GM12878 (cell line): ENCODE data around the gene DACT3. TPM values are rescaled to one million over a fixed set of nuclear protein-coding genes. Genes with fewer than 3 reads are reported as not detected.

Experiments used
- ATAC-seq: fragments of 200-7000 bp; cut with Tn5 transposase; 3 replicates; pipeline ENCODE4 v1.9.1; 2020; ENCODE audit warnings: mild to moderate bottlenecking, moderate library complexity
- BruUV-seq: library from RNA; stranded (reverse); fragments of 400-500 nt; replicated peaks from 2 replicates; lab custom pipeline; 2021; lab: Mats Ljungman, UMichigan
- CTCF ChIA-PET: fragments of 300-600 bp; sonication (Branson Sonifier 250); formaldehyde crosslinking; extraction: SDS; loops from one replicate; lab custom pipeline; 2021; ENCODE audit warnings: inconsistent platforms; lab: Yijun Ruan, JAX
- POLR2A ChIA-PET: fragments of 350-600 bp; formaldehyde crosslinking; extraction: SDS; loops from one replicate; lab custom pipeline; 2021; ENCODE audit warnings: inconsistent platforms; lab: Charles Lee
- RAD21 ChIA-PET: fragments of 300-600 bp; sonication (Branson Sonifier 250); formaldehyde crosslinking; loops from one replicate; lab custom pipeline; 2023; ENCODE audit warnings: antibody characterized with exemption; ENCODE audit not compliant: unreplicated experiment; lab: Charles Lee
- SMC1A ChIA-PET: fragments of 300-600 bp; sonication (Branson Sonifier 250); formaldehyde crosslinking; loops from one replicate; lab custom pipeline; 2023; ENCODE audit not compliant: unreplicated experiment, uncharacterized antibody; lab: Charles Lee
- DNase-seq: peaks from one replicate; pipeline ENCODE4 v3.0.0-alpha.2; 2011; ENCODE audit warnings: low read depth, low spot score
- FAIRE-seq: peaks from 3 replicates; lab custom pipeline; 2011; peaks lifted over from hg19 to GRCh38; lab: Jason Lieb, UNC
- H2AFZ ChIP-seq: 2 replicates; pipeline ENCODE4 v1.6.0; 2011; ENCODE audit warnings: low read depth, low read length, control low read depth; ENCODE audit not compliant: control insufficient read depth
- H3K27ac ChIP-seq: 2 replicates; pipeline ENCODE4 v1.5.1; 2011; ENCODE audit warnings: control low read depth; ENCODE audit not compliant: control insufficient read depth, insufficient read depth
- H3K27me3 ChIP-seq, 2 experiments: replicated peaks in 1 of 2; 2 replicates each; pipeline versions ENCODE4 v1.6.0 to v1.6.1; 2011; ENCODE audit warnings: low read length in 1 of 2; ENCODE audit not compliant: control insufficient read depth in 2 of 2, insufficient read depth in 2 of 2
- H3K36me3 ChIP-seq, 2 experiments: 2 replicates each; pipeline ENCODE4 v1.5.1; 2011; ENCODE audit warnings: low read length in 1 of 2; ENCODE audit not compliant: control insufficient read depth in 2 of 2, insufficient read depth in 2 of 2
- H3K4me1 ChIP-seq: 2 replicates; pipeline ENCODE4 v1.6.1; 2011; ENCODE audit warnings: mild to moderate bottlenecking, low read length, moderate library complexity, mixed read lengths; ENCODE audit not compliant: control insufficient read depth, insufficient read depth
- H3K4me2 ChIP-seq: 2 replicates; pipeline ENCODE4 v1.6.0; 2011; ENCODE audit warnings: control low read depth; ENCODE audit not compliant: control insufficient read depth, insufficient read depth
- H3K4me3 ChIP-seq: fragments of 200-600 bp; sonication (generic); 2 replicates; pipeline ENCODE4 v1.5.1; 2016
- H3K79me2 ChIP-seq: 2 replicates; pipeline ENCODE4 v1.6.0; 2011; ENCODE audit warnings: low read length; ENCODE audit not compliant: control insufficient read depth, insufficient read depth
- H3K9ac ChIP-seq: 2 replicates; pipeline ENCODE4 v1.8.0; 2011; ENCODE audit warnings: low read length, control low read depth, mixed read lengths; ENCODE audit not compliant: control insufficient read depth, insufficient read depth
- H3K9me3 ChIP-seq: replicated peaks from 3 replicates; pipeline ENCODE4 v1.5.1; 2011; ENCODE audit warnings: mild to moderate bottlenecking, low read length; ENCODE audit not compliant: control insufficient read depth, insufficient read depth
- H4K20me1 ChIP-seq: 2 replicates; pipeline ENCODE4 v1.6.0; 2011; ENCODE audit not compliant: control insufficient read depth, insufficient read depth
- BACH1 ChIP-seq: fragments of 450-650 bp; IDR thresholded peaks from 2 replicates; pipeline ENCODE4 v1.6.1; 2017; ENCODE audit warnings: mild to moderate bottlenecking, borderline replicate concordance
- BHLHE40 ChIP-seq, 2 experiments: fragments of 450-650 bp in 1 of 2; IDR thresholded peaks; 2 replicates each; pipeline ENCODE4 v1.6.1; 2011 to 2017; ENCODE audit warnings: low read depth in 2 of 2, borderline replicate concordance in 1 of 2, improper control_type of control experiment in 1 of 2, low read length in 1 of 2, mild to moderate bottlenecking in 1 of 2
- CHD2 ChIP-seq: IDR thresholded peaks from 2 replicates; pipeline ENCODE4 v1.6.1; 2011; ENCODE audit warnings: low read depth, low read length, improper control_type of control experiment, borderline replicate concordance
- CREM ChIP-seq: IDR thresholded peaks from 2 replicates; pipeline ENCODE4 v1.6.1; 2014; ENCODE audit warnings: antibody characterized with exemption, low read depth
- DPF2 ChIP-seq: fragments of 450-650 bp; IDR thresholded peaks from 2 replicates; pipeline ENCODE4 v1.6.1; 2017; ENCODE audit warnings: mild to moderate bottlenecking
- EGR1 ChIP-seq, 2 experiments: IDR thresholded peaks; 1 replicate in 1 of 2; 2 replicates in 1 of 2; pipeline ENCODE4 v1.6.1; 2011 to 2012; ENCODE audit warnings: low read depth in 2 of 2, low read length in 2 of 2, borderline replicate concordance in 1 of 2, mild to moderate bottlenecking in 1 of 2, moderate library complexity in 1 of 2
- EP300 ChIP-seq, 2 experiments: fragments of 150-350 bp in 1 of 2; IDR thresholded peaks; 2 replicates each; pipeline ENCODE4 v1.6.1; 2011 to 2012; ENCODE audit warnings: low read depth in 2 of 2, low read length in 2 of 2, borderline replicate concordance in 1 of 2, improper control_type of control experiment in 1 of 2, inconsistent platforms in 1 of 2; ENCODE audit not compliant: control insufficient read depth in 1 of 2
- ESRRA ChIP-seq: IDR thresholded peaks from 2 replicates; pipeline ENCODE4 v1.6.1; 2012; ENCODE audit warnings: mild to moderate bottlenecking, low read length, improper control_type of control experiment
- ETV6 ChIP-seq, 2 experiments: fragments of 450-650 bp in 1 of 2; IDR thresholded peaks in 1 of 2; conservative IDR thresholded peaks in 1 of 2; 2 replicates each; pipeline ENCODE4 v1.6.1; 2014; ENCODE audit warnings: antibody characterized with exemption in 1 of 2, borderline replicate concordance in 1 of 2, low read depth in 1 of 2, mild to moderate bottlenecking in 1 of 2, moderate library complexity in 1 of 2
- GATAD2B ChIP-seq: fragments of 450-650 bp; conservative IDR thresholded peaks from 2 replicates; pipeline ENCODE4 v1.6.1; 2017; ENCODE audit warnings: low read depth, mild to moderate bottlenecking, moderate library complexity
- NBN ChIP-seq: fragments of 450-650 bp; IDR thresholded peaks from 2 replicates; pipeline ENCODE4 v1.6.1; 2016
- NR2F1 ChIP-seq: fragments of 450-650 bp; conservative IDR thresholded peaks from 2 replicates; pipeline ENCODE4 v1.6.1; 2017; ENCODE audit warnings: mild to moderate bottlenecking
- PAX5 ChIP-seq: IDR thresholded peaks from 2 replicates; pipeline ENCODE4 v1.6.1; 2011; ENCODE audit warnings: low read depth, low read length, borderline replicate concordance
- PML ChIP-seq: IDR thresholded peaks from 2 replicates; pipeline ENCODE4 v1.6.1; 2012; ENCODE audit warnings: low read length, inconsistent platforms
- POU2F2 ChIP-seq: IDR thresholded peaks from 3 replicates; pipeline ENCODE4 v1.6.1; 2011; ENCODE audit warnings: low read depth, mild to moderate bottlenecking, low read length, borderline replicate concordance
- RUNX3 ChIP-seq: IDR thresholded peaks from 2 replicates; pipeline ENCODE4 v1.6.1; 2012; ENCODE audit warnings: low read length, inconsistent platforms
- SPI1 ChIP-seq: IDR thresholded peaks from 2 replicates; pipeline ENCODE4 v1.6.1; 2011; ENCODE audit warnings: low read depth, mild to moderate bottlenecking, low read length, moderate library complexity, borderline replicate concordance; ENCODE audit not compliant: insufficient read depth
- WGBS: methylation state at CpG from one replicate; pipeline ENCODE4 v1.1.6; 2016; ENCODE audit warnings: low lambda C conversion rate; ENCODE audit not compliant: insufficient replicate concordance, insufficient coverage; ENCODE audit errors: missing lambda C conversion rate; 5-methylcytosine and 5-hydroxymethylcytosine counted together
- in situ Hi-C: fragments of 300-500 bp; cut with MboI; formaldehyde crosslinking; loops from 9 replicates; pipeline ENCODE4 v1.14.3; 2018; ENCODE audit warnings: mixed read lengths
- intact Hi-C: fragments of 100-400 bp; cut with micrococcal nuclease; formaldehyde crosslinking; loops from one replicate; pipeline ENCODE4 v1.14.2; 2022; ENCODE audit not compliant: unreplicated experiment
- polyA plus RNA-seq, 11 experiments: library from polyadenylated mRNA; depleted of rRNA in 4 of 11; unstranded in 6 of 11; stranded (reverse) in 5 of 11; fragments of >200 nt; fragmentation: Nextera tagmentation in 4 of 11; fragmentation: Illumina TruSeq in 1 of 11; extraction: Ambion mirVana in 4 of 11; extraction: Trizol in 1 of 11; gene quantifications; 1 replicate in 1 of 11; 2 replicates in 10 of 11; pipeline versions ENCODE4 v1.2.1 to v1.2.3, GENCODE V29; 2011 to 2016; ENCODE audit warnings: inconsistent platforms in 2 of 11, missing spikeins in 2 of 11, low read depth in 1 of 11
- total RNA-seq, 4 experiments: library from RNA; depleted of rRNA in 3 of 4; stranded (reverse); fragments of >200 nt in 3 of 4; fragmentation: Illumina TruSeq in 1 of 4; extraction: Trizol in 1 of 4; gene quantifications; 2 replicates each; pipeline versions ENCODE4 v1.2.1 to v1.2.3, GENCODE V29; 2013 to 2021
- TF ChIP-seq, protein P1 (sequence below): fragments of 450-650 bp; IDR thresholded peaks from 2 replicates; pipeline ENCODE4 v1.6.1; 2016; ENCODE audit warnings: mild to moderate bottlenecking
- TF ChIP-seq, protein P2 (sequence below): fragments of 450-650 bp; IDR thresholded peaks from 2 replicates; pipeline ENCODE4 v1.6.1; 2017; ENCODE audit warnings: low read depth, mild to moderate bottlenecking, moderate library complexity

Gene DACT3
- total and polyA plus RNA-seq, 10 of the 15 experiments (the other 5 are each of a cell fraction or from before 2014, with no cell fraction given): 0.05 to 2.5 (median 0.35) TPM; not detected in 1

DNA sequence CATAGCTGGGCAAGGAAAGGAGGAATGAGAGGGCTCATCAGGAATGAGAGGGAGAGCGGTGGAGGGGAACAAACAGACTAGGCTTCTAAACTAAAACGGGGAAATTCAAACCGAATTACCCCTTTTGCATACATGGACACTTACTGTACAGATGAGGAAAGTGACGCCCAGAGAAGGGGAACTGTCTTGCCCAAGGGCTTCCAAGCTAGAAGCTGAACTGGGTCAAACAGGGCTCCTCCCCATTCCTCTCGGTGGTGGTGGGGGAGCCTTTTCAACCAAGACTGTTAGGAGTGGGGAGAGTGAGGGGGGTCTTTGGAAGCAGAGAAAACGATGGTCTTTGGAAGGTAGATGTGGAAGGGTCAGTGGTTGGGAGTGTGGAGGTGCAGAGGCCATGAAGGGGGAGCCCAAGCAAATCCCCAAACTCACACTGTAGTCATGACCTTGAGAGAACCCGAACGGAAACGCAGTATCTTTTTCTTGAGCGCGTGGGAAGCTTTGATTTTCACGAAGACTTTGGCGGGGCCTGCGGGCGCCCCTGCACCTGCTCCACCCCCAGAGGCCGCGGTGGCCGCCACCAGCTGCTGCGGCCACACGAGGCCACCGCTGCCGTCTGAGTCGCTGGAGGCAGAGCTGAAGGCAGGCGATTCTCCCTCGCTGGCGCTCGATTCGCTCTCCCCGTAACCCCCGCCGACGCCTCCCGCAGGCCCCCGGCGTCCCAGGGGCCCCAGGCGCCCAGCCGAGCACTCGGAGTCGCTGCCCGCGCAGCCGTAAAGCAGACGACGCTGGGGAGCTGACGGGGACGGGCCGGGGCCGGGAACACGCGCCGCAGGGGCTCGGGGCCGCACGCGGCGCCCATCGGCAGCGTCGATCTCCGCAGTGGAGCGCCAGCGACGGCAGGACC lies 12.7 kb downstream of the DACT3 start:
- ChIA-PET POLR2A (no interaction called here), CTCF (interaction anchor here (0.9 to 1.9 kb wide), 5 partner anchors 13 to 56 kb away, joined by 3 to 14 read pairs (median 3); partner anchors contain the start of gene DACT3), RAD21 (interaction anchor here (4.5 kb wide), 1 partner anchor 13 kb away, joined by 22 read pairs; the partner anchor contains the start of gene DACT3), SMC1A (interaction anchor here (0.7 to 4.5 kb wide), 3 partner anchors 9 to 13 kb away, joined by 3 to 22 read pairs (median 4); partner anchors contain the start of gene DACT3)
- no peaks in the 10 kb centered on the region for H3K36me3 ChIP-seq
- intact Hi-C loops: no loop called here
- H3K27me3 ChIP-seq: no peaks in the 10 kb centered on the region; a peak in 1 of 4 replicates
- in situ Hi-C loops: no loop called here
- no TSS peak for BruUV-seq
- peaks cover 5% of the 10 kb centered on the region; the same call in 1 of the 2 replicates for H3K4me1 ChIP-seq
- no peaks in the 10 kb centered on the region for H4K20me1 ChIP-seq
- DNase-seq: no peak
- peak; percentile 18 for FAIRE-seq
- H3K9me3 ChIP-seq: no peaks in the 10 kb centered on the region; the same call in 2 of the 3 replicates
- 21% methylated on average over 57 of the region's 63 CpGs for WGBS
- ATAC-seq: peak; percentile 70
- no peak overlapping the region for H3K27ac ChIP-seq
- peak overlapping the region; percentile 40; the same call in 1 of the 2 replicates for H2AFZ ChIP-seq
- H3K9ac ChIP-seq: no peak overlapping the region
- H3K4me3 ChIP-seq: no peak overlapping the region
- H3K4me2 ChIP-seq: peak overlapping the region; percentile 63
- no peaks in the 10 kb centered on the region for H3K79me2 ChIP-seq
- TF ChIP-seq ETV6 (conservative IDR thresholded peaks at IDR 0.05 in 1 of 2, IDR thresholded peaks at IDR 0.05 in 1 of 2; ENCODE audit: borderline replicate concordance in 1 of 2, low read depth in 1 of 2) (0 out of 4 replicates have a peak, but pooled peaks of 1 of the 2 experiments have one; percentile 8), RUNX3 (peak; percentile 64), EGR1 (IDR thresholded peaks at IDR 0.05; ENCODE audit: borderline replicate concordance in 1 of 2, low read depth in 2 of 2, low read length in 2 of 2) (peak in 1 of 2 experiments; percentile 56; a peak in 1 of 3 replicates), PML (no peak), ESRRA (0 out of 2 replicates have a peak, but pooled peaks have one; percentile 31), CHD2 (0 out of 2 replicates have a peak, but pooled peaks have one; percentile 45), SPI1 (peak; percentile 34; the same call in 1 of the 2 replicates), POU2F2 (0 out of 3 replicates have a peak, but pooled peaks have one; percentile 16), NBN (0 out of 2 replicates have a peak, but pooled peaks have one; percentile 42), DPF2 (0 out of 2 replicates have a peak, but pooled peaks have one; percentile 59), CREM (no peak), BACH1 (no peak; the same call in 1 of the 2 replicates), GATAD2B (peak; percentile 69), NR2F1 (peak; percentile 57; the same call in 1 of the 2 replicates), BHLHE40 (IDR thresholded peaks at IDR 0.05; ENCODE audit: borderline replicate concordance in 1 of 2, low read depth in 2 of 2, low read length in 1 of 2) (peak; percentile 48 to 67; a peak in 1 of 4 replicates), EP300 (IDR thresholded peaks at IDR 0.05; ENCODE audit: borderline replicate concordance in 1 of 2, control insufficient read depth in 1 of 2, low read depth in 2 of 2, low read length in 2 of 2) (0 out of 4 replicates have a peak, but pooled peaks of 1 of the 2 experiments have one; percentile 15), PAX5 (peak; percentile 18; the same call in 1 of the 2 replicates)
- TF ChIP-seq, protein P1, sequence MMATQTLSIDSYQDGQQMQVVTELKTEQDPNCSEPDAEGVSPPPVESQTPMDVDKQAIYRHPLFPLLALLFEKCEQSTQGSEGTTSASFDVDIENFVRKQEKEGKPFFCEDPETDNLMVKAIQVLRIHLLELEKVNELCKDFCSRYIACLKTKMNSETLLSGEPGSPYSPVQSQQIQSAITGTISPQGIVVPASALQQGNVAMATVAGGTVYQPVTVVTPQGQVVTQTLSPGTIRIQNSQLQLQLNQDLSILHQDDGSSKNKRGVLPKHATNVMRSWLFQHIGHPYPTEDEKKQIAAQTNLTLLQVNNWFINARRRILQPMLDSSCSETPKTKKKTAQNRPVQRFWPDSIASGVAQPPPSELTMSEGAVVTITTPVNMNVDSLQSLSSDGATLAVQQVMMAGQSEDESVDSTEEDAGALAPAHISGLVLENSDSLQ: no peak
- TF ChIP-seq, protein P2, sequence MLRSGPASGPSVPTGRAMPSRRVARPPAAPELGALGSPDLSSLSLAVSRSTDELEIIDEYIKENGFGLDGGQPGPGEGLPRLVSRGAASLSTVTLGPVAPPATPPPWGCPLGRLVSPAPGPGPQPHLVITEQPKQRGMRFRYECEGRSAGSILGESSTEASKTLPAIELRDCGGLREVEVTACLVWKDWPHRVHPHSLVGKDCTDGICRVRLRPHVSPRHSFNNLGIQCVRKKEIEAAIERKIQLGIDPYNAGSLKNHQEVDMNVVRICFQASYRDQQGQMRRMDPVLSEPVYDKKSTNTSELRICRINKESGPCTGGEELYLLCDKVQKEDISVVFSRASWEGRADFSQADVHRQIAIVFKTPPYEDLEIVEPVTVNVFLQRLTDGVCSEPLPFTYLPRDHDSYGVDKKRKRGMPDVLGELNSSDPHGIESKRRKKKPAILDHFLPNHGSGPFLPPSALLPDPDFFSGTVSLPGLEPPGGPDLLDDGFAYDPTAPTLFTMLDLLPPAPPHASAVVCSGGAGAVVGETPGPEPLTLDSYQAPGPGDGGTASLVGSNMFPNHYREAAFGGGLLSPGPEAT: 0 out of 2 replicates have a peak, but pooled peaks have one; percentile 27
